Esophagus squamous epithelium (tissue), 5 donors: Measurements from ENCODE around the gene SEC61A1. TPM values are rescaled to one million over a fixed set of nuclear protein-coding genes. Genes with fewer than 3 reads are reported as not detected.

Experiments
- DNase-seq: peaks from one replicate; lab custom pipeline; 2025; lab: John Stamatoyannopoulos, UW
- H3K27ac ChIP-seq, 4 donors: fragments of 200-600 bp; sonication (generic); one replicate each; pipeline ENCODE4 v1.5.1; 2016 to 2019; ENCODE audit warnings: mild to moderate bottlenecking in 1 of 4
- H3K27me3 ChIP-seq, 4 donors: fragments of 200-600 bp; sonication (generic); 1 replicate in 3 of 4; 2 replicates in 1 of 4; pipeline versions ENCODE4 v1.5.1 to v1.6.0; 2017 to 2021; ENCODE audit warnings: antibody characterized with exemption in 1 of 4
- H3K36me3 ChIP-seq, 3 donors: fragments of 200-600 bp; sonication (generic); one replicate each; pipeline ENCODE4 v1.5.1; 2016 to 2019
- H3K4me1 ChIP-seq, 3 donors: fragments of 200-600 bp; sonication (generic); one replicate each; pipeline ENCODE4 v1.5.1; 2017 to 2019
- H3K4me3 ChIP-seq, 4 donors: fragments of 200-600 bp; sonication (generic); 1 replicate in 3 of 4; 2 replicates in 1 of 4; pipeline ENCODE4 v1.5.1; 2016 to 2019; ENCODE audit warnings: mild to moderate bottlenecking in 2 of 4, moderate library complexity in 1 of 4
- H3K9me3 ChIP-seq, 3 donors: fragments of 200-600 bp; sonication (generic); one replicate each; pipeline ENCODE4 v1.5.1; 2016 to 2019
- CTCF ChIP-seq, 6 experiments: fragments of 450-650 bp in 4 of 6; fragments of 200-600 bp in 2 of 6; sonication (generic) in 2 of 6; IDR thresholded peaks; one replicate each; pipeline ENCODE4 v1.5.1; 2016 to 2019; ENCODE audit warnings: antibody characterized with exemption in 6 of 6, mild to moderate bottlenecking in 4 of 6, moderate library complexity in 4 of 6
- POLR2A ChIP-seq, 4 donors: fragments of 450-650 bp; IDR thresholded peaks; one replicate each; pipeline ENCODE4 v1.6.1; 2017; ENCODE audit warnings: antibody characterized with exemption in 4 of 4, mild to moderate bottlenecking in 4 of 4, moderate library complexity in 3 of 4
- WGBS, 2 donors: methylation state at CpG; one replicate each; pipeline ENCODE4 v1.1.5; 2018; 5-methylcytosine and 5-hydroxymethylcytosine counted together
- intact Hi-C: fragments of 100-400 bp; cut with DNase I; formaldehyde crosslinking; loops from one replicate; pipeline ENCODE4 v1.15.0; 2022
- total RNA-seq, 4 donors: library from RNA; depleted of rRNA; stranded (reverse); fragments of >200 nt; gene quantifications; one replicate each; pipeline ENCODE4 v1.1.0, GENCODE V29; 2016
- donor health status: DM: yes; HTN: yes; CAD: no.

SEC61A1 gene
- total RNA-seq, 4 donors from 2014 or later: 99.9 to 183 (median 124) TPM

GRCh38 chr3:128063865-128064264 lies 11.6 kb downstream of the SEC61A1 start:
- Histone ChIP-seq H3K36me3 (peaks cover 44 to 100% (median 84%) of the 10 kb centered on the region in 3 donors), H3K27ac (no peak overlapping the region), H3K27me3 (no peaks in the 10 kb centered on the region), H3K9me3 (no peaks in the 10 kb centered on the region), H3K4me1 (peaks cover 0 to 16% (median 0%) of the 10 kb centered on the region in 3 donors), H3K4me3 (no peak overlapping the region)
- no peak for DNase-seq
- intact Hi-C loops: no loop called here
- no peak for TF ChIP-seq POLR2A (IDR thresholded peaks at IDR 0.05)
- TF ChIP-seq CTCF (IDR thresholded peaks at IDR 0.05): no peak
- WGBS, 2 donors: 82 to 85% methylated on average over 2 of the region's 2 CpGs

GRCh38 chr3:128064962-128065361 lies 12.7 kb downstream of the SEC61A1 start:
- H3K4me1 ChIP-seq: peaks cover 0 to 16% (median 0%) of the 10 kb centered on the region in 3 donors
- 74 to 85% methylated on average over 4 to 6 of the region's 6 CpGs for WGBS, 2 donors
- intact Hi-C loops: no loop called here
- peaks cover 51 to 100% (median 88%) of the 10 kb centered on the region in 3 donors for H3K36me3 ChIP-seq
- DNase-seq: no peak
- H3K4me3 ChIP-seq: no peak overlapping the region
- H3K27ac ChIP-seq: no peak overlapping the region
- H3K9me3 ChIP-seq: no peaks in the 10 kb centered on the region
- no peaks in the 10 kb centered on the region for H3K27me3 ChIP-seq
- no peak for TF ChIP-seq POLR2A (IDR thresholded peaks at IDR 0.05)
- TF ChIP-seq CTCF (IDR thresholded peaks at IDR 0.05): no peak

GRCh38 chr3:128066114-128066513 lies 13.9 kb downstream of the SEC61A1 start:
- Histone ChIP-seq H3K36me3 (peaks cover 51 to 100% (median 88%) of the 10 kb centered on the region in 3 donors), H3K27ac (no peak overlapping the region), H3K27me3 (no peaks in the 10 kb centered on the region), H3K4me3 (no peak overlapping the region), H3K9me3 (no peaks in the 10 kb centered on the region), H3K4me1 (peaks cover 0 to 8% (median 0%) of the 10 kb centered on the region in 3 donors)
- TF ChIP-seq CTCF (IDR thresholded peaks at IDR 0.05) (no peak), POLR2A (IDR thresholded peaks at IDR 0.05) (no peak)
- no peak for DNase-seq
- WGBS, 2 donors: 88 to 100% methylated on average over 1 to 4 of the region's 4 CpGs
- intact Hi-C loops: no loop called here

GRCh38 chr3:128066676-128067075 lies 14.4 kb downstream of the SEC61A1 start:
- Histone ChIP-seq H3K27ac (no peak overlapping the region), H3K4me1 (peaks cover 0 to 2% (median 0%) of the 10 kb centered on the region in 3 donors), H3K36me3 (peaks cover 48 to 100% (median 86%) of the 10 kb centered on the region in 3 donors), H3K4me3 (no peak overlapping the region), H3K9me3 (no peaks in the 10 kb centered on the region), H3K27me3 (no peaks in the 10 kb centered on the region)
- DNase-seq: no peak
- no peak for TF ChIP-seq CTCF (IDR thresholded peaks at IDR 0.05)
- TF ChIP-seq POLR2A (IDR thresholded peaks at IDR 0.05): no peak
- WGBS, 2 donors: 90 to 95% methylated on average over 9 of the region's 9 CpGs
- intact Hi-C loops: no loop called here

- TF ChIP-seq CTCF (IDR thresholded peaks at IDR 0.05) (no peak), POLR2A (IDR thresholded peaks at IDR 0.05) (no peak)
- Histone ChIP-seq H3K9me3 (no peaks in the 10 kb centered on the region), H3K27me3 (no peaks in the 10 kb centered on the region), H3K4me3 (no peak overlapping the region), H3K27ac (no peak overlapping the region), H3K4me1 (no peaks in the 10 kb centered on the region), H3K36me3 (peaks cover 40 to 100% (median 78%) of the 10 kb centered on the region in 3 donors)
- no peak for DNase-seq
- intact Hi-C loops: no loop called here
- 55 to 67% methylated on average over 7 of the region's 7 CpGs for WGBS, 2 donors
These were observed 15.3 kb downstream of the SEC61A1 start for GRCh38 chr3:128067489-128067888.
